Frontal cortex (tissue), 4 donors: ENCODE data around the gene NEK11. TPM values are rescaled to one million over a fixed set of nuclear protein-coding genes. Genes with fewer than 3 reads are reported as not detected.

Experiments
- DNase-seq, 2 donors: peaks; one replicate each; pipeline ENCODE4 v3.0.0; 2012; ENCODE audit warnings: low spot score in 2 of 2
- FAIRE-seq: peaks from 2 replicates; lab custom pipeline; 2012; peaks lifted over from hg19 to GRCh38; lab: Jason Lieb, UNC
- total RNA-seq: library from RNA; depleted of rRNA; stranded (reverse); fragments of >200 nt; gene quantifications from one replicate; pipeline ENCODE4 v1.2.3, GENCODE V29; 2014
- donor health status: control.
- donor health status: control.
- donor health status: control.

NEK11 gene
- total RNA-seq, 1 donor from 2014 or later: 28.1 TPM

DNA sequence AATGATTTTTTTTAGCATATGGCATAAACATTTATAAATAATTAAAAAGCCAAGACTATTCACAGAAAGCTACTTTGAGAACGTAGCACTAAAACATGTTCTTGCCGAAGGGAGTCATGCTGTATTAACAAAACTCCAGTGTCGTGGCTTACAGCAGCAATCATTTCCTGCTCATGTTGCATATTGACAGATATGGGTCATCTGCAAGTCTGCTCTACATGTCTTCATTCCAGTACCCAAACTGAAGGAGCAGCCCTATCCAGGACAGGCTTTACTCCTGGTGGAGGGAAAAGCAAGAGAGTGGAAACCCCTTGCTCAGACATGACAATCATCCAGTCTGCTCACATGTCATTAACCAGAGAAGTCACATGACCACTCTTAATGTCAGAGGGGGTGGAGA, 87.6 kb downstream of the NEK11 start:
- DNase-seq: no peak
- no peak for FAIRE-seq

DNA sequence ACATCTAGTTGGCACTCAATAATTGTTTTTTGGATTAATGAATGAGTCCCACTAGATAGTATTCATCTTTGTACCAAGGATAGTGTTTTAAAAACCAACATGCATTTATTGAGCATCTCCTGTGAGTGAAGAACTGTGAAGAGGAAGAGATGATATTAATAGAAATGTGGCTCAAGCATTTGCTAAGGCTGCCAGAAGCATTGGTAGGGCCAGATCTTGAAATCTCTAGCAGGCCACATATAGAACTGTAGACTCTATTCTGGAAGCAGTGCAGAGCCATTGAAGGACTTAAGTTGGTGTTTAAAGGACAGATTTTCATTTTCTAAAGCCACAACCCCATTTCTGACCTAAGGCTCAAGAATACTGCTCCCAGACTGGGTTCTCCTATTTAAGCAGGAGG, 99.0 kb downstream of the NEK11 start:
- FAIRE-seq (no peak), DNase-seq (no peak)

DNA sequence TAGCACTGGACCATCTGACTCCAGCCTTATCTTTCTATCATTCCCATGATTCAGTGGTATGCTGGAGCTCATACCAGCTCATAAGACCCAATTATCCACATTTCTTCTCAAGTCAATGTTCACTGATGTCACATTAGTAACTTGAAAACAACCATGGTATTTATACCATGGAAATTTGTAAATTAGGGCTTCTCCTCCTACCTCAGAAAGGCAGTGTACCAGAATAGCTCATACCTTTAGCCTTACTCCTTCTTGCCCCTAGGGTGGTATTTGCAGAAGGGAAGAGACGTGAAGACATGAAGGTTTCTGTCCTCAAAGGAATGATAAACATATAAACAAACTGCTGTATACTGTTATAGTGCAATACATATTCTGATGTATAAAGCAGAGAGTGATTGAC, 114.2 kb downstream of the NEK11 start:
- no peak for FAIRE-seq

DNA sequence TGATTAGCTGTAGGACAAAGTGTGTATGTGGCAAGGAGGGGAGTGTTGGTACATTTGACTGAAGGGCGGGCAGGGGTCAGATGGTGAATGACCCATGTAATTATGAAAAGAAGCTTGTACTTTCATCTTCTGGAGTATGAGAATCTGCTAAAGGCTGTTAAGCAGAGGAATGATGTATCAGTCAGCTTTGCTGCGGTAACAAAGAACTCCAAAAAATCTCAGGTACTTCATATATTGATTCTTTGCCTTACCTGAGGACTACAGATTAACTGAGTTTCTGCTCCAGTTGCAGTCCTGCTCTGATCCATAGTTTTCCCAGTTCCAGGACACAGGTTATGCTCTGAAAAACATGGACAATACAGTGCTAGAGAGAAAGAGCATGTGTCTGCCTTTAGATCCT, 115.1 kb downstream of the NEK11 start:
- FAIRE-seq (no peak), DNase-seq (no peak)

More for the DNA sequence above, 114.2 kb downstream of the NEK11 start:
- no peak for DNase-seq

- no peak for DNase-seq
- no peak for FAIRE-seq
Measured at GRCh38 chr3:131142580-131142979, 115.9 kb downstream of the NEK11 start.

GRCh38 chr3:131143802-131144201, 117.1 kb downstream of the NEK11 start:
- DNase-seq (no peak), FAIRE-seq (no peak)

- FAIRE-seq (no peak), DNase-seq (no peak)
Measured at GRCh38 chr3:131147534-131147933, 120.9 kb downstream of the NEK11 start.

DNA sequence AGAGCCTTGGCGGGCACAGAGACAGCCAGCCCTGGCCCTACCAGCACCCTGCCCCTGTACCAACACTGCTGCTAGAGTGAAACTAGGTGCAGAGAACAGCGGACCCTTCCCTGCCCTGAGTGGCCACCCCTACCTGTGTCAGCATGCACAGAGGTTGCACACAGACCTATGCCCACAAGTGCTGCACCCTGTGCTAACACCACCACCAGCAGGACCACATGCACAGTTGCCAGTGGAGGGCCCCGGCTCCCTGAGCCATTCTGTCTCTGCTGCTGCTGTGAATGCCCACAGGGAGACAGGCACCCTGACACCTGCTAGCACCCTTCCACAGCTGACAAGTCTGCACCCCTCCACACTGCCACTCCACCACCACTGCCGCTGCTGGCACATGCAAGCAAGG, 131.8 kb downstream of the NEK11 start:
- FAIRE-seq (no peak), DNase-seq (no peak)

GRCh38 chr3:131162516-131162915, 135.8 kb downstream of the NEK11 start:
- FAIRE-seq: no peak
- no peak for DNase-seq

GRCh38 chr3:131167867-131168266, 141.2 kb downstream of the NEK11 start:
- FAIRE-seq: no peak
- DNase-seq: no peak

- DNase-seq (no peak), FAIRE-seq (no peak)
Measured at GRCh38 chr3:131169331-131169730, 142.7 kb downstream of the NEK11 start.

GRCh38 chr3:131172502-131173200, 146.0 kb downstream of the NEK11 start:
- FAIRE-seq (no peak), DNase-seq (no peak)

DNA sequence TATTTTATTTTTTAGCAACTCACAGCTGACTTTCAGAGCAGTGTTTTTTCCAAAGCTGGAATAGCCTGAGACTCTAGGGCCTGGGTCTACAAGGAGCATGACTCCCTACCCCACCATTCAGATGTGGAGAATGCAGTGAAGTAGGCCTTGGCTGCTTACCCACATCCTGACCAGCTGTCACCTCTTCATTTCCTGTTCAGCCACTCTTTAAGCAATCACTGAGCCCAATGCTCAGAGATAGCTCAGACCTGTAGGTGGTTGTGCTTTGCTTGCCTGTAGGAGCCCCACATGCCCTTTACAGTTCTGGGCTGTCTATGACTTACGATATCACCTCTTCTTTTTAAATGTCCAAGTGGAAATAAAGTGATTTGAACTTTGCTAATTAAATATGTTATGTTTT, 148.1 kb downstream of the NEK11 start:
- FAIRE-seq (no peak), DNase-seq (no peak)

GRCh38 chr3:131178710-131179375, 152.2 kb downstream of the NEK11 start:
- DNase-seq (no peak), FAIRE-seq (no peak)

DNA sequence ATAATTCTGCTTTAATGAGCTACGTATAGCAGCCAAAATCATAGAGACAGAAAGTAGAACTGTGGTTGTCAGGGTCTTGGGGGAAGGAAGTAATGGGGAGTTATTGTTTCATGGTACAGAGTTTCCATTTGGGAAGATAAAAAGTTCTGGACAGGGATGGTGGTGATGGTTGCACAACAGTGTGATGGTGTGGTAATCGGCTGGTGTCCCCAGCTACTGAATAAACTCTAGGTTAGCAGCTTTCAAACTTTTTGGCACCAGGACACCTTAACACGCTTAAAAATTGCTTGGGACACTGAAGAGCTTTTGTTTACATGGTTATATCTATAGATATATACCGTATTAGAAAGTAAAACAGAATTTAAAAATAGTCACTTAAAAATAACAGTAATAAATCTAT, 166.0 kb downstream of the NEK11 start:
- FAIRE-seq (no peak), DNase-seq (no peak)

DNA sequence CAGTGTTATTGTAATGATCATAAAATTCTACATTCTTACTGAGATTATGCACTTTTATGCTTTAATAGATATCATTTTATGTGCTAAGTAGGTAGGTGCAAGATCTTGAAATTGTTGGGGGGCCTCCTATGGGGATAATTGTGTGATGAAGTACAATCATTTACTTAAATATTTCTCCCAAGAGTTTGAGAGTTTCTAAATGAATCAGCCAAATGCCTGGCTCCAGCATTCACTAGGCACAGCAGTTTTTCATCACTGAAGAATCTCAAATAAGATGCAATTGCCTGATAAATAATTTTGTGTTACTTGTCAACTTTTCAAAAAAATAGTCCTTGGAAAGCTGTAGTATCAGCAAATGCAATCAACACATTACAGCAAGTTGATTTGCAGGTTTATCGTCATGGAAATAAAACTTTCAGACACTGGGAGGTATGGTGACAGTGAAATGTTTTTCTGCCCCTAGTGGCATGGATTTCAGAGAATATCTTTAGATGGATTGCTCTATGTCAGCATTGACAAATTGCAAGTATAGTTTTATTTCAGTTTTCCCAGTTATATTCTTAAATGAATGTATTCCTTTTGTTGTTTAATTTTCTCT, 167.1 kb downstream of the NEK11 start:
- FAIRE-seq (no peak), DNase-seq (no peak)

DNA sequence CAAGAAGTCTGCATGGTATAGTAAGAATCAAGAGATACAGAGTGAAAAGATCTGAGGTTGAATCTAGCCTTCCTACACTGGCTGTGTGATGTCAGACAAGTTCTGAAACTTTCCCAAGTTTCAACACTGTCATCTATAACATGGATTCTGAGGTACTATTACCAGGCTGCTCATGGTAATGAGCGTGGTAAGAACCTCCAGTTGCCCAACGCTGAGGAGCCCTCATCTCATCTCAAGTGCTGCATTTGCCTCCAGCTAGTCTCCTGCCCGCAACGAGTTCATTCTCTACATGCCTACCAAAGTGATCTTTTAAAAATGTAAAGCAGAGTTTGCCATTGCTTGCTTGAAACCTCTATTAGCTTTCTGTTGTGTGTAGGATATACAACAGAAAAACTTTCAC, 168.1 kb downstream of the NEK11 start:
- FAIRE-seq: no peak
- DNase-seq: no peak

GRCh38 chr3:131200636-131201199, 174.0 kb downstream of the NEK11 start:
- FAIRE-seq (no peak), DNase-seq (no peak)

- DNase-seq (no peak), FAIRE-seq (no peak)
Measured at GRCh38 chr3:131216330-131216729, 189.7 kb downstream of the NEK11 start.

- FAIRE-seq: no peak
- DNase-seq: no peak
Measured at GRCh38 chr3:131216801-131217200, 190.1 kb downstream of the NEK11 start.

- FAIRE-seq (no peak), DNase-seq (no peak)
Measured at GRCh38 chr3:131217296-131217741, 190.6 kb downstream of the NEK11 start.
